MM.1S (cell line): ENCODE data around the gene WDR17.
A peak's percentile ranks its signal among the peaks of the same experiment; 100 is the strongest.

Experiments used
- DNase-seq: peaks from one replicate; pipeline ENCODE4 v3.0.0-alpha.2; 2015
- H2AFZ ChIP-seq: fragments of 300-600 bp; sonication (generic); 2 replicates; pipeline ENCODE4 v1.6.0; 2016; ENCODE audit warnings: antibody characterized with exemption, low read length
- H3F3A ChIP-seq: fragments of 300-600 bp; sonication (generic); 2 replicates; pipeline ENCODE4 v1.6.1; 2016; ENCODE audit warnings: mild to moderate bottlenecking, antibody characterized with exemption, low read length, moderate library complexity, mixed read lengths; ENCODE audit not compliant: insufficient read depth
- H3K27ac ChIP-seq: fragments of 300-600 bp; sonication (generic); 2 replicates; pipeline ENCODE4 v1.5.1; 2016; ENCODE audit warnings: mild to moderate bottlenecking, low read length
- H3K27me3 ChIP-seq: fragments of 300-600 bp; sonication (generic); replicated peaks from 2 replicates; pipeline ENCODE4 v1.6.0; 2016; ENCODE audit warnings: low read length; ENCODE audit not compliant: insufficient read depth
- H3K36me3 ChIP-seq: fragments of 300-600 bp; sonication (generic); replicated peaks from 2 replicates; pipeline ENCODE4 v1.6.1; 2016; ENCODE audit warnings: mild to moderate bottlenecking, low read length, mixed read lengths; ENCODE audit not compliant: insufficient read depth
- H3K4me1 ChIP-seq: fragments of 300-600 bp; sonication (generic); 2 replicates; pipeline ENCODE4 v1.6.1; 2016; ENCODE audit warnings: low read length, mixed read lengths
- H3K4me2 ChIP-seq: fragments of 300-600 bp; sonication (generic); 2 replicates; pipeline ENCODE4 v1.6.0; 2016; ENCODE audit warnings: low read depth, low read length
- H3K4me3 ChIP-seq: fragments of 300-600 bp; sonication (generic); 2 replicates; pipeline ENCODE4 v1.5.1; 2016; ENCODE audit warnings: low read length, mixed read lengths
- H3K79me2 ChIP-seq: fragments of 300-600 bp; sonication (generic); 2 replicates; pipeline ENCODE4 v1.6.1; 2016; ENCODE audit warnings: mixed run types, low read length, mixed read lengths
- H3K9ac ChIP-seq: fragments of 300-600 bp; sonication (generic); 2 replicates; pipeline ENCODE4 v1.6.1; 2016; ENCODE audit warnings: low read length, mixed read lengths
- H3K9me2 ChIP-seq: fragments of 300-600 bp; sonication (generic); replicated peaks from 2 replicates; pipeline ENCODE4 v1.6.1; 2016; ENCODE audit warnings: mild to moderate bottlenecking, low read length, mixed read lengths; ENCODE audit not compliant: insufficient read depth
- H3K9me3 ChIP-seq: fragments of 300-600 bp; sonication (generic); replicated peaks from 2 replicates; pipeline ENCODE4 v1.6.1; 2016; ENCODE audit warnings: mild to moderate bottlenecking, low read length, mixed read lengths; ENCODE audit not compliant: insufficient read depth
- H4K20me1 ChIP-seq: fragments of 300-600 bp; sonication (generic); 2 replicates; pipeline ENCODE4 v1.6.1; 2016; ENCODE audit warnings: mild to moderate bottlenecking, low read length, moderate library complexity, mixed read lengths; ENCODE audit not compliant: insufficient read depth
- EZH2 ChIP-seq: fragments of 300-600 bp; sonication (generic); optimal IDR thresholded peaks from 2 replicates; pipeline ENCODE3; 2017; ENCODE audit warnings: low read depth, mild to moderate bottlenecking, antibody characterized with exemption, low read length, mixed read lengths
- EZH2phosphoT487 ChIP-seq: fragments of 300-600 bp; sonication (generic); IDR thresholded peaks from 2 replicates; pipeline ENCODE4 v1.6.1; 2018; ENCODE audit warnings: antibody characterized with exemption, low read length
- TF ChIP-seq, protein P1 (sequence below): fragments of 300-600 bp; sonication (generic); IDR thresholded peaks from 2 replicates; pipeline ENCODE4 v1.5.1; 2016; ENCODE audit warnings: antibody characterized with exemption, low read length, mixed read lengths

WDR17 gene

GRCh38 chr4:176090115-176090514, 24.5 kb downstream of the WDR17 start:
- TF ChIP-seq EZH2, result no peak
- no peaks in the 10 kb centered on the region for H3F3A ChIP-seq
- H3K27ac ChIP-seq, result no peak overlapping the region
- no peak overlapping the region for H2AFZ ChIP-seq
- H3K9ac ChIP-seq, result no peak overlapping the region
- no peaks in the 10 kb centered on the region for H3K36me3 ChIP-seq
- no peaks in the 10 kb centered on the region for H3K9me2 ChIP-seq
- no peak overlapping the region for H3K4me2 ChIP-seq
- H3K79me2 ChIP-seq, result no peaks in the 10 kb centered on the region
- no peaks in the 10 kb centered on the region for H3K9me3 ChIP-seq
- no peaks in the 10 kb centered on the region for H3K4me1 ChIP-seq
- no peaks in the 10 kb centered on the region for H4K20me1 ChIP-seq
- no peaks in the 10 kb centered on the region for H3K27me3 ChIP-seq
- no peak for DNase-seq
- no peak overlapping the region for H3K4me3 ChIP-seq

GRCh38 chr4:176099314-176099713, 33.7 kb downstream of the WDR17 start:
- H4K20me1 ChIP-seq, result no peaks in the 10 kb centered on the region
- no peaks in the 10 kb centered on the region for H3K79me2 ChIP-seq
- no peak overlapping the region for H3K27ac ChIP-seq
- no peaks in the 10 kb centered on the region for H3K9me3 ChIP-seq
- H3K9ac ChIP-seq, result no peak overlapping the region
- no peak overlapping the region for H3K4me2 ChIP-seq
- no peak overlapping the region for H3K4me3 ChIP-seq
- no peaks in the 10 kb centered on the region for H3K36me3 ChIP-seq
- no peaks in the 10 kb centered on the region for H3K4me1 ChIP-seq
- TF ChIP-seq, protein P1, sequence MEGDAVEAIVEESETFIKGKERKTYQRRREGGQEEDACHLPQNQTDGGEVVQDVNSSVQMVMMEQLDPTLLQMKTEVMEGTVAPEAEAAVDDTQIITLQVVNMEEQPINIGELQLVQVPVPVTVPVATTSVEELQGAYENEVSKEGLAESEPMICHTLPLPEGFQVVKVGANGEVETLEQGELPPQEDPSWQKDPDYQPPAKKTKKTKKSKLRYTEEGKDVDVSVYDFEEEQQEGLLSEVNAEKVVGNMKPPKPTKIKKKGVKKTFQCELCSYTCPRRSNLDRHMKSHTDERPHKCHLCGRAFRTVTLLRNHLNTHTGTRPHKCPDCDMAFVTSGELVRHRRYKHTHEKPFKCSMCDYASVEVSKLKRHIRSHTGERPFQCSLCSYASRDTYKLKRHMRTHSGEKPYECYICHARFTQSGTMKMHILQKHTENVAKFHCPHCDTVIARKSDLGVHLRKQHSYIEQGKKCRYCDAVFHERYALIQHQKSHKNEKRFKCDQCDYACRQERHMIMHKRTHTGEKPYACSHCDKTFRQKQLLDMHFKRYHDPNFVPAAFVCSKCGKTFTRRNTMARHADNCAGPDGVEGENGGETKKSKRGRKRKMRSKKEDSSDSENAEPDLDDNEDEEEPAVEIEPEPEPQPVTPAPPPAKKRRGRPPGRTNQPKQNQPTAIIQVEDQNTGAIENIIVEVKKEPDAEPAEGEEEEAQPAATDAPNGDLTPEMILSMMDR, result peak; percentile 17; the same call in 1 of the 2 replicates
- no peak for TF ChIP-seq EZH2
- no peaks in the 10 kb centered on the region for H3F3A ChIP-seq
- H2AFZ ChIP-seq, result no peak overlapping the region
- no peaks in the 10 kb centered on the region for H3K27me3 ChIP-seq
- peak; percentile 22 for DNase-seq
- no peaks in the 10 kb centered on the region for H3K9me2 ChIP-seq

- no peak for DNase-seq
- H3K27ac ChIP-seq, result no peak overlapping the region
- no peak overlapping the region for H3K4me2 ChIP-seq
- no peaks in the 10 kb centered on the region for H3F3A ChIP-seq
- no peaks in the 10 kb centered on the region for H3K79me2 ChIP-seq
- no peak overlapping the region for H3K4me3 ChIP-seq
- no peaks in the 10 kb centered on the region for H3K9me3 ChIP-seq
- TF ChIP-seq EZH2phosphoT487, result no peak
- no peak for TF ChIP-seq EZH2
- TF ChIP-seq, protein P1, result no peak
- no peaks in the 10 kb centered on the region for H3K27me3 ChIP-seq
- H3K9me2 ChIP-seq, result no peaks in the 10 kb centered on the region
- no peaks in the 10 kb centered on the region for H3K4me1 ChIP-seq
- no peaks in the 10 kb centered on the region for H3K36me3 ChIP-seq
- no peaks in the 10 kb centered on the region for H4K20me1 ChIP-seq
- H3K9ac ChIP-seq, result no peak overlapping the region
- no peak overlapping the region for H2AFZ ChIP-seq
Observed at GRCh38 chr4:176102414-176103063, 36.9 kb downstream of the WDR17 start.

DNA sequence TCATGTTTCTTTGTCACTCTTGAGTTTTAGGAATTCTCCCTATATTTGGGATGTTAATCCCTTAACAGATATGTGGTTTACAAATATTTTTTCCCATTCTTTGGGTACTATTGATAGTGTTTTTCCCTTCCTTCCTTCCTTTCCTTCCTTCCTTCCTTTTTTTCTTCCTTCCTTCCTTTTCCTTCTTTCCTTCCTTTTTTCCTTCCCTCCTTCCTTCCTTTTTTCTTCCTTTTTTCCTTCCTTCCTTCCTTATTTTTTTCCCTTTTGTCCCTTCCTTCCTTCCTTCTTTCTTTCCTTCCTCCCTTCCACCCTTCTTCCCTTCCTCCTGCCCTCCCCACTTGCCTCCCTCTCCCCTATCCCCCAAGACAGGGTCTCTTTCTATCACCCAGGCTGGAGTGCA, 42.1 kb downstream of the WDR17 start:
- Histone ChIP-seq H4K20me1 (no peaks in the 10 kb centered on the region), H3K9me2 (no peaks in the 10 kb centered on the region), H3K9ac (no peak overlapping the region), H3K4me1 (no peaks in the 10 kb centered on the region), H3K27me3 (no peaks in the 10 kb centered on the region), H3F3A (no peaks in the 10 kb centered on the region), H3K4me3 (no peak overlapping the region), H3K9me3 (no peaks in the 10 kb centered on the region), H3K27ac (no peak overlapping the region), H3K79me2 (no peaks in the 10 kb centered on the region), H2AFZ (no peak overlapping the region), H3K36me3 (no peaks in the 10 kb centered on the region), H3K4me2 (no peak overlapping the region)
- no peak for DNase-seq
- no peak for TF ChIP-seq EZH2phosphoT487
- TF ChIP-seq, protein P1, result no peak
- TF ChIP-seq EZH2, result no peak
